ENCODE measurements around the gene SMCHD1. TPM values are rescaled to one million over a fixed set of nuclear protein-coding genes. Genes with fewer than 3 reads are reported as not detected.
"Not testable (repeated sequence)": the region's sequence is repeated elsewhere in the genome, so short reads cannot be mapped to it uniquely, and the experiment has no call there.

The SMCHD1 gene
- total RNA-seq, 4 donors from 2014 or later: 35.5 to 126 (median 41.3) TPM

- Histone ChIP-seq H3K36me3 (peaks cover 6% of the 10 kb centered on the region), H3K27me3 (no peaks in the 10 kb centered on the region), H3K9me3 (peaks cover 4% of the 10 kb centered on the region), H3K4me1 (no peaks in the 10 kb centered on the region), H3K27ac (no peak overlapping the region), H3K4me3 (no peak overlapping the region)
- no peak for DNase-seq (ENCODE audit: low spot score in 2 of 2)
- TF ChIP-seq CTCF (IDR thresholded peaks at IDR 0.05): no peak
- TF ChIP-seq EP300 (IDR thresholded peaks at IDR 0.05): no peak
- no peak for TF ChIP-seq POLR2AphosphoS5 (IDR thresholded peaks at IDR 0.05)
- no peak for TF ChIP-seq POLR2A (IDR thresholded peaks at IDR 0.05)
- 94% methylated on average over 8 of the region's 8 CpGs for WGBS
These were observed 150.7 kb downstream of the SMCHD1 start for GRCh38 chr18:2805970-2806943.

- H3K27ac ChIP-seq; H3K4me3 ChIP-seq; H3K4me1 ChIP-seq; H3K27me3 ChIP-seq; H3K36me3 ChIP-seq; DNase-seq (ENCODE audit: low spot score in 2 of 2); H3K9me3 ChIP-seq: not testable (repeated sequence)
- WGBS: 89% methylated on average over 2 of the region's 2 CpGs
These were observed 153.1 kb downstream of the SMCHD1 start for GRCh38 chr18:2808640-2809039.

- DNase-seq (ENCODE audit: low spot score in 2 of 2): not testable (repeated sequence)
These were observed 154.2 kb downstream of the SMCHD1 start for GRCh38 chr18:2809666-2810183.

GRCh38 chr18:2811416-2811815 is 155.9 kb downstream of the SMCHD1 start:
- TF ChIP-seq POLR2A (IDR thresholded peaks at IDR 0.05) (no peak), EP300 (IDR thresholded peaks at IDR 0.05) (no peak), CTCF (IDR thresholded peaks at IDR 0.05) (no peak), POLR2AphosphoS5 (IDR thresholded peaks at IDR 0.05) (no peak)
- Histone ChIP-seq H3K9me3 (peaks cover 9% of the 10 kb centered on the region), H3K36me3 (no peaks in the 10 kb centered on the region), H3K4me1 (no peaks in the 10 kb centered on the region), H3K4me3 (no peak overlapping the region), H3K27me3 (no peaks in the 10 kb centered on the region), H3K27ac (no peak overlapping the region)
- no peak for DNase-seq (ENCODE audit: low spot score in 2 of 2)
- WGBS: 89% methylated on average over 1 of the region's 1 CpG

More at GRCh38 chr18:2809666-2810183, 154.2 kb downstream of the SMCHD1 start:
- WGBS: 97% methylated on average over 6 of the region's 6 CpGs
- not testable (repeated sequence) for H3K27me3 ChIP-seq, H3K4me3 ChIP-seq, H3K4me1 ChIP-seq, H3K36me3 ChIP-seq, H3K27ac ChIP-seq, H3K9me3 ChIP-seq

GRCh38 chr18:2814928-2815327 is 159.4 kb downstream of the SMCHD1 start:
- Histone ChIP-seq H3K36me3 (no peaks in the 10 kb centered on the region), H3K4me3 (no peak overlapping the region), H3K4me1 (no peaks in the 10 kb centered on the region), H3K27me3 (no peaks in the 10 kb centered on the region), H3K27ac (no peak overlapping the region), H3K9me3 (peaks cover 9% of the 10 kb centered on the region)
- TF ChIP-seq EP300 (IDR thresholded peaks at IDR 0.05): no peak
- TF ChIP-seq CTCF (IDR thresholded peaks at IDR 0.05): no peak
- TF ChIP-seq POLR2AphosphoS5 (IDR thresholded peaks at IDR 0.05): no peak
- TF ChIP-seq POLR2A (IDR thresholded peaks at IDR 0.05): no peak
- no peak for DNase-seq (ENCODE audit: low spot score in 2 of 2)
- 93% methylated on average over 2 of the region's 2 CpGs for WGBS

- H3K9me3 ChIP-seq: peaks cover 3% of the 10 kb centered on the region
- no peaks in the 10 kb centered on the region for H3K27me3 ChIP-seq
- no peaks in the 10 kb centered on the region for H3K4me1 ChIP-seq
- no peaks in the 10 kb centered on the region for H3K36me3 ChIP-seq
- no peak overlapping the region for H3K27ac ChIP-seq
- TF ChIP-seq CTCF (IDR thresholded peaks at IDR 0.05) (no peak), POLR2AphosphoS5 (IDR thresholded peaks at IDR 0.05) (no peak), EP300 (IDR thresholded peaks at IDR 0.05) (no peak), POLR2A (IDR thresholded peaks at IDR 0.05) (no peak)
- DNase-seq (ENCODE audit: low spot score in 2 of 2): no peak
- no peak overlapping the region for H3K4me3 ChIP-seq
These were observed 162.8 kb downstream of the SMCHD1 start for GRCh38 chr18:2818281-2818680.
